ENCODE data around the gene ARGLU1. TPM values are rescaled to one million over a fixed set of nuclear protein-coding genes. Genes with fewer than 3 reads are reported as not detected.

Gene ARGLU1
- total RNA-seq, 2 experiments from 2014 or later, result 82.3 to 86.6 TPM

- H3K27me3 Mint-ChIP-seq (ENCODE audit: low read depth), result peaks cover 22% of the 10 kb centered on the region
- no peaks in the 10 kb centered on the region for H3K4me1 Mint-ChIP-seq (ENCODE audit: low read depth)
- no peak for DNase-seq
- no peaks in the 10 kb centered on the region for H3K9me3 Mint-ChIP-seq
- intact Hi-C loops (cut with micrococcal nuclease), result no loop called here
- CTCF ChIA-PET, result interaction anchor here (0.6 kb wide), 1 partner anchor 752 kb away, joined by 4 read pairs; no protein-coding TSS in a partner anchor
- no peak overlapping the region for H3K27ac Mint-ChIP-seq
- no peak overlapping the region for H3K4me3 Mint-ChIP-seq
- no peaks in the 10 kb centered on the region for H3K36me3 Mint-ChIP-seq (ENCODE audit: low read depth)
These were observed 47.5 kb downstream of the ARGLU1 start for GRCh38 chr13:106520251-106521054.

- DNase-seq, result no peak
- Mint-ChIP-seq H3K27me3 (ENCODE audit: low read depth) (peaks cover 29% of the 10 kb centered on the region), H3K4me3 (no peak overlapping the region), H3K27ac (no peak overlapping the region), H3K36me3 (ENCODE audit: low read depth) (no peaks in the 10 kb centered on the region), H3K9me3 (no peaks in the 10 kb centered on the region), H3K4me1 (ENCODE audit: low read depth) (no peaks in the 10 kb centered on the region)
- CTCF ChIA-PET, result no interaction called here
- intact Hi-C loops (cut with micrococcal nuclease), result no loop called here
These were observed 49.4 kb downstream of the ARGLU1 start for GRCh38 chr13:106518512-106518911.

GRCh38 chr13:106517109-106517847, 50.7 kb downstream of the ARGLU1 start:
- no peak overlapping the region for H3K4me3 Mint-ChIP-seq
- no peak overlapping the region for H3K27ac Mint-ChIP-seq
- CTCF ChIA-PET, result no interaction called here
- H3K36me3 Mint-ChIP-seq (ENCODE audit: low read depth), result no peaks in the 10 kb centered on the region
- intact Hi-C loops (cut with micrococcal nuclease), result no loop called here
- peaks cover 32% of the 10 kb centered on the region for H3K27me3 Mint-ChIP-seq (ENCODE audit: low read depth)
- no peaks in the 10 kb centered on the region for H3K4me1 Mint-ChIP-seq (ENCODE audit: low read depth)
- DNase-seq, result no peak
- no peaks in the 10 kb centered on the region for H3K9me3 Mint-ChIP-seq

- CTCF ChIA-PET, result no interaction called here
- H3K9me3 Mint-ChIP-seq, result no peaks in the 10 kb centered on the region
- intact Hi-C loops (cut with micrococcal nuclease), result no loop called here
These were observed 52.2 kb downstream of the ARGLU1 start for GRCh38 chr13:106515635-106516254.

GRCh38 chr13:106514928-106515634, 52.9 kb downstream of the ARGLU1 start:
- no peak overlapping the region for H3K27ac Mint-ChIP-seq
- DNase-seq, result no peak
- H3K27me3 Mint-ChIP-seq (ENCODE audit: low read depth), result peaks cover 26% of the 10 kb centered on the region
- H3K36me3 Mint-ChIP-seq (ENCODE audit: low read depth), result no peaks in the 10 kb centered on the region
- intact Hi-C loops (cut with micrococcal nuclease), result no loop called here
- CTCF ChIA-PET, result interaction anchor here (0.6 kb wide), 1 partner anchor 163 kb away, joined by 6 read pairs; no protein-coding TSS in a partner anchor
- no peaks in the 10 kb centered on the region for H3K9me3 Mint-ChIP-seq
- H3K4me3 Mint-ChIP-seq, result no peak overlapping the region
- H3K4me1 Mint-ChIP-seq (ENCODE audit: low read depth), result no peaks in the 10 kb centered on the region

More at GRCh38 chr13:106515635-106516254, 52.2 kb downstream of the ARGLU1 start:
- H3K36me3 Mint-ChIP-seq (ENCODE audit: low read depth), result no peaks in the 10 kb centered on the region
- peaks cover 28% of the 10 kb centered on the region for H3K27me3 Mint-ChIP-seq (ENCODE audit: low read depth)
- H3K4me1 Mint-ChIP-seq (ENCODE audit: low read depth), result no peaks in the 10 kb centered on the region
- H3K4me3 Mint-ChIP-seq, result no peak overlapping the region
- no peak overlapping the region for H3K27ac Mint-ChIP-seq
- DNase-seq, result no peak

GRCh38 chr13:106513025-106513983, 54.6 kb downstream of the ARGLU1 start:
- no peaks in the 10 kb centered on the region for H3K9me3 Mint-ChIP-seq

GRCh38 chr13:106507560-106508274, 60.2 kb downstream of the ARGLU1 start:
- intact Hi-C loops (cut with micrococcal nuclease), result no loop called here
- H3K27ac Mint-ChIP-seq, result no peak overlapping the region
- H3K9me3 Mint-ChIP-seq, result no peaks in the 10 kb centered on the region
- H3K27me3 Mint-ChIP-seq (ENCODE audit: low read depth), result peaks cover 12% of the 10 kb centered on the region
- DNase-seq, result no peak
- peaks cover 1% of the 10 kb centered on the region for H3K4me1 Mint-ChIP-seq (ENCODE audit: low read depth)
- no peak overlapping the region for H3K4me3 Mint-ChIP-seq
- CTCF ChIA-PET, result interaction anchor here (1.0 kb wide), 1 partner anchor 29 kb away, joined by 3 read pairs; no protein-coding TSS in a partner anchor
- H3K36me3 Mint-ChIP-seq (ENCODE audit: low read depth), result no peaks in the 10 kb centered on the region

More at GRCh38 chr13:106513025-106513983, 54.6 kb downstream of the ARGLU1 start:
- no peaks in the 10 kb centered on the region for H3K36me3 Mint-ChIP-seq (ENCODE audit: low read depth)
- intact Hi-C loops (cut with micrococcal nuclease), result no loop called here
- DNase-seq, result no peak
- H3K4me3 Mint-ChIP-seq, result no peak overlapping the region
- H3K4me1 Mint-ChIP-seq (ENCODE audit: low read depth), result no peaks in the 10 kb centered on the region
- H3K27me3 Mint-ChIP-seq (ENCODE audit: low read depth), result peaks cover 24% of the 10 kb centered on the region
- no peak overlapping the region for H3K27ac Mint-ChIP-seq
- CTCF ChIA-PET, result interaction anchor here (1.0 kb wide), 1 partner anchor 26 kb away, joined by 3 read pairs; no protein-coding TSS in a partner anchor

- H3K4me1 Mint-ChIP-seq (ENCODE audit: low read depth), result peaks cover 1% of the 10 kb centered on the region
- intact Hi-C loops (cut with micrococcal nuclease), result no loop called here
- no peak overlapping the region for H3K27ac Mint-ChIP-seq
- H3K9me3 Mint-ChIP-seq, result no peaks in the 10 kb centered on the region
- H3K27me3 Mint-ChIP-seq (ENCODE audit: low read depth), result peaks cover 10% of the 10 kb centered on the region
- no peak overlapping the region for H3K4me3 Mint-ChIP-seq
- no peak for DNase-seq
- CTCF ChIA-PET, result interaction anchor here (0.7 kb wide), 2 partner anchors 24 to 626 kb away, joined by 3 to 5 read pairs; no protein-coding TSS in a partner anchor
- H3K36me3 Mint-ChIP-seq (ENCODE audit: low read depth), result no peaks in the 10 kb centered on the region
These were observed 61.7 kb downstream of the ARGLU1 start for GRCh38 chr13:106506286-106506685.

- H3K36me3 Mint-ChIP-seq (ENCODE audit: low read depth), result no peaks in the 10 kb centered on the region
- intact Hi-C loops (cut with micrococcal nuclease), result no loop called here
- no peak overlapping the region for H3K27ac Mint-ChIP-seq
These were observed 62.2 kb downstream of the ARGLU1 start for GRCh38 chr13:106505732-106506131.

GRCh38 chr13:106505295-106505694, 62.6 kb downstream of the ARGLU1 start:
- Mint-ChIP-seq H3K9me3 (no peaks in the 10 kb centered on the region), H3K27ac (no peak overlapping the region), H3K36me3 (ENCODE audit: low read depth) (no peaks in the 10 kb centered on the region), H3K4me1 (ENCODE audit: low read depth) (peaks cover 3% of the 10 kb centered on the region), H3K4me3 (no peak overlapping the region), H3K27me3 (ENCODE audit: low read depth) (peaks cover 16% of the 10 kb centered on the region)
- CTCF ChIA-PET, result interaction anchor here (1.8 kb wide), 1 partner anchor 31 kb away, joined by 6 read pairs; no protein-coding TSS in a partner anchor
- intact Hi-C loops (cut with micrococcal nuclease), result no loop called here
- no peak for DNase-seq

More at GRCh38 chr13:106505732-106506131, 62.2 kb downstream of the ARGLU1 start:
- Mint-ChIP-seq H3K4me1 (ENCODE audit: low read depth) (peaks cover 1% of the 10 kb centered on the region), H3K9me3 (no peaks in the 10 kb centered on the region), H3K27me3 (ENCODE audit: low read depth) (peaks cover 12% of the 10 kb centered on the region), H3K4me3 (no peak overlapping the region)
- no peak for DNase-seq
- CTCF ChIA-PET, result interaction anchor here (0.7 kb wide), 2 partner anchors 23 to 625 kb away, joined by 3 to 5 read pairs; no protein-coding TSS in a partner anchor

Data from activated naive CD4-positive, alpha-beta T cell treated with anti-CD3 and anti-CD28 coated beads for 36 hours (primary cell).